ENCODE data around the gene SFXN2.

- TF ChIP-seq CTCF (IDR thresholded peaks at IDR 0.05) (no peak), POLR2A (IDR thresholded peaks at IDR 0.05) (no peak)
These were observed 11.7 kb upstream of the SFXN2 start for GRCh38 chr10:102702742-102703141.

All from right lobe of liver (tissue), 4 donors.